Liver (tissue), 9 donors: Measurements from ENCODE around the gene MASP1. TPM values are rescaled to one million over a fixed set of nuclear protein-coding genes. Genes with fewer than 3 reads are reported as not detected.
A peak's percentile ranks its signal among the peaks of the same experiment; 100 is the strongest.

Experiments
- DNase-seq: peaks from one replicate; pipeline ENCODE4 v3.0.0-alpha.2; 2017; ENCODE audit warnings: low spot score
- H3K27ac ChIP-seq, 2 donors: one replicate each; pipeline ENCODE4 v1.7.0; 2013; ENCODE audit warnings: inconsistent platforms in 2 of 2, low read length in 2 of 2, control low read depth in 1 of 2, low read depth in 1 of 2, mild to moderate bottlenecking in 1 of 2
- H3K27me3 ChIP-seq, 4 donors: one replicate each; pipeline versions ENCODE4 v1.6.1 to v1.7.0; 2013; ENCODE audit warnings: low read length in 3 of 4, inconsistent platforms in 1 of 4, mild to moderate bottlenecking in 1 of 4, moderate library complexity in 1 of 4; ENCODE audit not compliant: control insufficient read depth in 4 of 4, insufficient read depth in 4 of 4
- H3K36me3 ChIP-seq, 4 donors: one replicate each; pipeline versions ENCODE4 v1.6.1 to v1.7.0; 2013; ENCODE audit warnings: low read length in 3 of 4, mild to moderate bottlenecking in 3 of 4, low read depth in 1 of 4, moderate library complexity in 1 of 4; ENCODE audit not compliant: control insufficient read depth in 4 of 4, insufficient read depth in 3 of 4
- H3K4me1 ChIP-seq, 4 donors: one replicate each; pipeline versions ENCODE4 v1.6.1 to v1.7.0; 2013; ENCODE audit warnings: low read length in 3 of 4, mild to moderate bottlenecking in 3 of 4, moderate library complexity in 1 of 4; ENCODE audit not compliant: control insufficient read depth in 4 of 4, insufficient read depth in 4 of 4
- H3K4me3 ChIP-seq, 3 donors: one replicate each; pipeline versions ENCODE4 v1.6.1 to v1.7.0; 2013; ENCODE audit warnings: low read length in 3 of 3, control low read depth in 1 of 3, low read depth in 1 of 3, mild to moderate bottlenecking in 1 of 3
- H3K9ac ChIP-seq, 2 donors: one replicate each; pipeline ENCODE4 v1.7.0; 2013; ENCODE audit warnings: low read length in 2 of 2, mild to moderate bottlenecking in 2 of 2, moderate library complexity in 2 of 2, control low read depth in 1 of 2, low read depth in 1 of 2
- H3K9me3 ChIP-seq, 4 donors: one replicate each; pipeline versions ENCODE4 v1.6.1 to v1.7.0; 2013; ENCODE audit warnings: low read length in 3 of 4; ENCODE audit not compliant: control insufficient read depth in 4 of 4
- EGR1 ChIP-seq, 2 donors: IDR thresholded peaks; 2 replicates each; pipeline ENCODE4 v1.6.1; 2016 to 2018; ENCODE audit warnings: antibody characterized with exemption in 2 of 2, low read depth in 2 of 2
- FOXA1 ChIP-seq: IDR thresholded peaks from 2 replicates; pipeline ENCODE4 v1.6.1; 2016; ENCODE audit warnings: antibody characterized with exemption
- FOXA2 ChIP-seq: IDR thresholded peaks from 2 replicates; pipeline ENCODE4 v1.6.1; 2016; ENCODE audit warnings: antibody characterized with exemption
- GABPA ChIP-seq, 2 donors: IDR thresholded peaks in 1 of 2; conservative IDR thresholded peaks in 1 of 2; 2 replicates each; pipeline ENCODE4 v1.6.1; 2016; ENCODE audit warnings: antibody characterized with exemption in 2 of 2, mild to moderate bottlenecking in 1 of 2, moderate library complexity in 1 of 2
- HNF4A ChIP-seq, 2 donors: conservative IDR thresholded peaks; 2 replicates each; pipeline ENCODE4 v1.6.1; 2016; ENCODE audit warnings: antibody characterized with exemption in 2 of 2, mild to moderate bottlenecking in 2 of 2
- HNF4G ChIP-seq: IDR thresholded peaks from 2 replicates; pipeline ENCODE4 v1.6.1; 2016; ENCODE audit warnings: antibody characterized with exemption
- JUND ChIP-seq, 2 donors: IDR thresholded peaks; 2 replicates each; pipeline ENCODE4 v1.6.1; 2016; ENCODE audit warnings: antibody characterized with exemption in 2 of 2
- NR2F2 ChIP-seq: IDR thresholded peaks from 2 replicates; pipeline ENCODE4 v1.6.1; 2016; ENCODE audit warnings: antibody characterized with exemption
- RAD21 ChIP-seq, 2 donors: IDR thresholded peaks; 2 replicates each; pipeline ENCODE4 v1.6.1; 2016; ENCODE audit warnings: antibody characterized with exemption in 2 of 2, mild to moderate bottlenecking in 2 of 2
- RXRA ChIP-seq, 2 donors: IDR thresholded peaks; 2 replicates each; pipeline ENCODE4 v1.6.1; 2017 to 2018; ENCODE audit warnings: antibody characterized with exemption in 2 of 2, mild to moderate bottlenecking in 1 of 2
- SP1 ChIP-seq: IDR thresholded peaks from 2 replicates; pipeline ENCODE4 v1.6.1; 2018; ENCODE audit warnings: antibody characterized with exemption, mild to moderate bottlenecking
- TAF1 ChIP-seq: conservative IDR thresholded peaks from 2 replicates; pipeline ENCODE4 v1.6.1; 2016; ENCODE audit warnings: antibody characterized with exemption, mild to moderate bottlenecking
- YY1 ChIP-seq: IDR thresholded peaks from 2 replicates; pipeline ENCODE4 v1.6.1; 2016; ENCODE audit warnings: antibody characterized with exemption, mild to moderate bottlenecking
- WGBS: extraction: QIAGEN DNeasy Blood & Tissue Kit; methylation state at CpG from one replicate; pipeline ENCODE4 v1.1.7; 2013; 5-methylcytosine and 5-hydroxymethylcytosine counted together
- polyA plus RNA-seq, 2 donors: library from polyadenylated mRNA; stranded (reverse) in 1 of 2; unstranded in 1 of 2; fragments of 200-250 nt in 1 of 2; fragments of >200 nt in 1 of 2; fragmentation: Nextera tagmentation in 1 of 2; extraction: Ambion mirVana in 1 of 2; gene quantifications; one replicate each; pipeline versions ENCODE4 v1.2.1 to v1.2.3, GENCODE V29; 2013 to 2015
- total RNA-seq, 2 donors: library from RNA; depleted of rRNA; stranded (reverse); fragments of >200 nt; gene quantifications; one replicate each; pipeline ENCODE4 v1.2.3, GENCODE V29; 2014
- TF ChIP-seq, protein P1 (sequence below): IDR thresholded peaks from 2 replicates; pipeline ENCODE4 v1.6.1; 2016; ENCODE audit warnings: antibody characterized with exemption
- TF ChIP-seq, protein P2 (sequence below): IDR thresholded peaks from 2 replicates; pipeline ENCODE4 v1.6.1; 2016; ENCODE audit warnings: antibody characterized with exemption
- TF ChIP-seq, protein P3 (sequence below): IDR thresholded peaks from 2 replicates; pipeline ENCODE4 v1.6.1; 2016; ENCODE audit warnings: antibody characterized with exemption, mild to moderate bottlenecking
- TF ChIP-seq, protein P4 (sequence below): IDR thresholded peaks from 2 replicates; pipeline ENCODE4 v1.6.1; 2016; ENCODE audit warnings: antibody characterized with exemption
- TF ChIP-seq, protein P5 (sequence below): fragments of 150-350 bp; IDR thresholded peaks from 2 replicates; pipeline ENCODE4 v1.5.1; 2017; ENCODE audit warnings: improper control_type of control experiment, low read depth, low read length; ENCODE audit not compliant: missing input control
- donor health status: healthy.
- donor health status: healthy.
- donor health status: healthy.
- donor health status: healthy.
- donor health status: healthy.

Gene MASP1
- total and polyA plus RNA-seq, 4 donors, result 53.2 to 83.8 (median 73.8) TPM

DNA sequence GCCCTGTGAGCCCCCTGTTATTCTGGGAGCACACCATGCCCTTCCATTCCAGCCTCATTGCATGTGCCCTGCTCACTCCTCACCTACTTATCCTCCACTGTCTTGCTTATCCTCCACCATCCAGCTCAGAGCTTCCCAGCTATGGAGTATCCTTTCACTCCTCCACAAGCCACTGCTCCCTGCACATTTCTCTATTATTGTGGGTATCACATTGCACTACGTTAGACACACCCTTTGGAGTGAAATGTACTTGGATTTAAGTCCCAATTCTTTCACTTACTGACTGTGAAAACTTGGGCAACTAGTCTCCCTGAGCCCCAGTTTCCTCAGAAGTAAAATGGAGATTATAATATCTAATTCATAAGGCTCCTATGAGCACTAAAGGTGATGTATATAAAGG lies 4.3 kb downstream of the MASP1 start:
- Histone ChIP-seq H3K4me3 (peak overlapping the region in 1 of 3 donors; percentile 8), H3K9ac (peak overlapping the region; percentile 22 to 49), H3K9me3 (no peaks in the 10 kb centered on the region), H3K36me3 (peaks cover under 1 to 31% (median 19%) of the 10 kb centered on the region in 4 donors), H3K4me1 (peaks cover 7 to 33% (median 19%) of the 10 kb centered on the region in 4 donors), H3K27ac (peak overlapping the region; percentile 97 to 99), H3K27me3 (no peaks in the 10 kb centered on the region)
- no peak for DNase-seq
- WGBS, result 22% methylated on average over 1 of the region's 1 CpG
- TF ChIP-seq JUND (IDR thresholded peaks at IDR 0.05), result no peak
- TF ChIP-seq, protein P1, sequence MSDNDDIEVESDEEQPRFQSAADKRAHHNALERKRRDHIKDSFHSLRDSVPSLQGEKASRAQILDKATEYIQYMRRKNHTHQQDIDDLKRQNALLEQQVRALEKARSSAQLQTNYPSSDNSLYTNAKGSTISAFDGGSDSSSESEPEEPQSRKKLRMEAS, result no peak
- TF ChIP-seq RXRA (IDR thresholded peaks at IDR 0.05), result no peak
- no peak for TF ChIP-seq FOXA1
- TF ChIP-seq YY1, result no peak
- no peak for TF ChIP-seq EGR1 (IDR thresholded peaks at IDR 0.05; ENCODE audit: low read depth in 2 of 2)
- no peak for TF ChIP-seq RAD21 (IDR thresholded peaks at IDR 0.05)
- no peak for TF ChIP-seq SP1
- TF ChIP-seq TAF1, result no peak
- TF ChIP-seq, protein P2, sequence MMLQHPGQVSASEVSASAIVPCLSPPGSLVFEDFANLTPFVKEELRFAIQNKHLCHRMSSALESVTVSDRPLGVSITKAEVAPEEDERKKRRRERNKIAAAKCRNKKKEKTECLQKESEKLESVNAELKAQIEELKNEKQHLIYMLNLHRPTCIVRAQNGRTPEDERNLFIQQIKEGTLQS, result no peak
- TF ChIP-seq FOXA2, result no peak
- TF ChIP-seq, protein P3, sequence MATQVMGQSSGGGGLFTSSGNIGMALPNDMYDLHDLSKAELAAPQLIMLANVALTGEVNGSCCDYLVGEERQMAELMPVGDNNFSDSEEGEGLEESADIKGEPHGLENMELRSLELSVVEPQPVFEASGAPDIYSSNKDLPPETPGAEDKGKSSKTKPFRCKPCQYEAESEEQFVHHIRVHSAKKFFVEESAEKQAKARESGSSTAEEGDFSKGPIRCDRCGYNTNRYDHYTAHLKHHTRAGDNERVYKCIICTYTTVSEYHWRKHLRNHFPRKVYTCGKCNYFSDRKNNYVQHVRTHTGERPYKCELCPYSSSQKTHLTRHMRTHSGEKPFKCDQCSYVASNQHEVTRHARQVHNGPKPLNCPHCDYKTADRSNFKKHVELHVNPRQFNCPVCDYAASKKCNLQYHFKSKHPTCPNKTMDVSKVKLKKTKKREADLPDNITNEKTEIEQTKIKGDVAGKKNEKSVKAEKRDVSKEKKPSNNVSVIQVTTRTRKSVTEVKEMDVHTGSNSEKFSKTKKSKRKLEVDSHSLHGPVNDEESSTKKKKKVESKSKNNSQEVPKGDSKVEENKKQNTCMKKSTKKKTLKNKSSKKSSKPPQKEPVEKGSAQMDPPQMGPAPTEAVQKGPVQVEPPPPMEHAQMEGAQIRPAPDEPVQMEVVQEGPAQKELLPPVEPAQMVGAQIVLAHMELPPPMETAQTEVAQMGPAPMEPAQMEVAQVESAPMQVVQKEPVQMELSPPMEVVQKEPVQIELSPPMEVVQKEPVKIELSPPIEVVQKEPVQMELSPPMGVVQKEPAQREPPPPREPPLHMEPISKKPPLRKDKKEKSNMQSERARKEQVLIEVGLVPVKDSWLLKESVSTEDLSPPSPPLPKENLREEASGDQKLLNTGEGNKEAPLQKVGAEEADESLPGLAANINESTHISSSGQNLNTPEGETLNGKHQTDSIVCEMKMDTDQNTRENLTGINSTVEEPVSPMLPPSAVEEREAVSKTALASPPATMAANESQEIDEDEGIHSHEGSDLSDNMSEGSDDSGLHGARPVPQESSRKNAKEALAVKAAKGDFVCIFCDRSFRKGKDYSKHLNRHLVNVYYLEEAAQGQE, result no peak
- no peak for TF ChIP-seq GABPA (IDR thresholded peaks at IDR 0.05 in 1 of 2, conservative IDR thresholded peaks at IDR 0.05 in 1 of 2)
- no peak for TF ChIP-seq HNF4A (conservative IDR thresholded peaks at IDR 0.05)

DNA sequence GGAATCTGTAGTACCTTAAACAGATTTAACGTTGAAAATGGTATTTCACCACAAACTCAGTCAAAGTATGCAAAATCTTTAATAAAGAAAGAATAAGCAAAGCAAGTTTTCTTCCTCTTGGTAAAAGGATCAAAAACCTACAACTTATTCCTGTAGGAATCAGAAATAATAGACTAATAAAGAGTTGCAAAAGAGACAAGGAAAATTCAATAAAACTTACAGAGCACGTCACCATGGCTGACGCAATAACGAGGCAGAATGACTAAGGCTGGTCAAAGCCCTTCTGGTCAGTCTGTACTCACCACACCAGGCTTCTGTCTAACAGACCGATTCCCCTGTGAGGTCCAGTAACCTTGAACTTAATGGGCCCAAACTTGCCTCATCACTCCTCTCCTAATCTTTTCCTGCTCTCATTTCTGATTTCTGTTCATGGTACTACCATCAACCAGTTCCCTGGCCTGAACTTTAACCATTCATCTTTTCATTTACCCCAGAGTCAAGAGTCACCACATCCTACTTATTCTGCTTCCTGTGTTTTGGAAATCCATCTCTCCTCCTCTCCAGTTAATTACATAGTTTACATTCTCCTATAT lies 5.0 kb downstream of the MASP1 start:
- peaks cover 7 to 33% (median 18%) of the 10 kb centered on the region in 4 donors for H3K4me1 ChIP-seq
- no peak overlapping the region for H3K4me3 ChIP-seq
- peak overlapping the region; percentile 97 to 99 for H3K27ac ChIP-seq
- peak overlapping the region in 1 of 2 donors; percentile 67 for H3K9ac ChIP-seq
- no peaks in the 10 kb centered on the region for H3K27me3 ChIP-seq
- no peaks in the 10 kb centered on the region for H3K9me3 ChIP-seq
- 28% methylated on average over 5 of the region's 5 CpGs for WGBS
- peak; percentile 61 for DNase-seq
- peaks cover 1 to 35% (median 22%) of the 10 kb centered on the region in 4 donors for H3K36me3 ChIP-seq
- TF ChIP-seq, protein P4, sequence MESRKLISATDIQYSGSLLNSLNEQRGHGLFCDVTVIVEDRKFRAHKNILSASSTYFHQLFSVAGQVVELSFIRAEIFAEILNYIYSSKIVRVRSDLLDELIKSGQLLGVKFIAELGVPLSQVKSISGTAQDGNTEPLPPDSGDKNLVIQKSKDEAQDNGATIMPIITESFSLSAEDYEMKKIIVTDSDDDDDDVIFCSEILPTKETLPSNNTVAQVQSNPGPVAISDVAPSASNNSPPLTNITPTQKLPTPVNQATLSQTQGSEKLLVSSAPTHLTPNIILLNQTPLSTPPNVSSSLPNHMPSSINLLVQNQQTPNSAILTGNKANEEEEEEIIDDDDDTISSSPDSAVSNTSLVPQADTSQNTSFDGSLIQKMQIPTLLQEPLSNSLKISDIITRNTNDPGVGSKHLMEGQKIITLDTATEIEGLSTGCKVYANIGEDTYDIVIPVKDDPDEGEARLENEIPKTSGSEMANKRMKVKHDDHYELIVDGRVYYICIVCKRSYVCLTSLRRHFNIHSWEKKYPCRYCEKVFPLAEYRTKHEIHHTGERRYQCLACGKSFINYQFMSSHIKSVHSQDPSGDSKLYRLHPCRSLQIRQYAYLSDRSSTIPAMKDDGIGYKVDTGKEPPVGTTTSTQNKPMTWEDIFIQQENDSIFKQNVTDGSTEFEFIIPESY, result peak; percentile 92
- peak; percentile 58 to 93 for TF ChIP-seq EGR1 (IDR thresholded peaks at IDR 0.05; ENCODE audit: low read depth in 2 of 2)
- peak; percentile 73 for TF ChIP-seq FOXA2
- peak; percentile 56 to 62 for TF ChIP-seq RAD21 (IDR thresholded peaks at IDR 0.05)
- TF ChIP-seq YY1, result peak; percentile 92
- TF ChIP-seq, protein P2, result peak; percentile 99
- peak; percentile 65 for TF ChIP-seq FOXA1
- TF ChIP-seq GABPA (IDR thresholded peaks at IDR 0.05 in 1 of 2, conservative IDR thresholded peaks at IDR 0.05 in 1 of 2), result peak in 1 of 2 donors; percentile 47
- TF ChIP-seq JUND (IDR thresholded peaks at IDR 0.05), result peak; percentile 99 to 100
- peak; percentile 79 for TF ChIP-seq HNF4G
- TF ChIP-seq, protein P5, sequence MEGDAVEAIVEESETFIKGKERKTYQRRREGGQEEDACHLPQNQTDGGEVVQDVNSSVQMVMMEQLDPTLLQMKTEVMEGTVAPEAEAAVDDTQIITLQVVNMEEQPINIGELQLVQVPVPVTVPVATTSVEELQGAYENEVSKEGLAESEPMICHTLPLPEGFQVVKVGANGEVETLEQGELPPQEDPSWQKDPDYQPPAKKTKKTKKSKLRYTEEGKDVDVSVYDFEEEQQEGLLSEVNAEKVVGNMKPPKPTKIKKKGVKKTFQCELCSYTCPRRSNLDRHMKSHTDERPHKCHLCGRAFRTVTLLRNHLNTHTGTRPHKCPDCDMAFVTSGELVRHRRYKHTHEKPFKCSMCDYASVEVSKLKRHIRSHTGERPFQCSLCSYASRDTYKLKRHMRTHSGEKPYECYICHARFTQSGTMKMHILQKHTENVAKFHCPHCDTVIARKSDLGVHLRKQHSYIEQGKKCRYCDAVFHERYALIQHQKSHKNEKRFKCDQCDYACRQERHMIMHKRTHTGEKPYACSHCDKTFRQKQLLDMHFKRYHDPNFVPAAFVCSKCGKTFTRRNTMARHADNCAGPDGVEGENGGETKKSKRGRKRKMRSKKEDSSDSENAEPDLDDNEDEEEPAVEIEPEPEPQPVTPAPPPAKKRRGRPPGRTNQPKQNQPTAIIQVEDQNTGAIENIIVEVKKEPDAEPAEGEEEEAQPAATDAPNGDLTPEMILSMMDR, result no peak
- peak; percentile 98 for TF ChIP-seq SP1
- TF ChIP-seq TAF1, result peak; percentile 88
- TF ChIP-seq, protein P3, result peak; percentile 94
- TF ChIP-seq, protein P1, result peak; percentile 92
- peak; percentile 99 to 100 for TF ChIP-seq RXRA (IDR thresholded peaks at IDR 0.05)
- peak; percentile 90 for TF ChIP-seq NR2F2
